RWPE2 (cell line): ENCODE results near the gene FCHSD2.
"Not testable (repeated sequence)": the region's sequence is repeated elsewhere in the genome, so short reads cannot be mapped to it uniquely, and the experiment has no call there.

ENCODE experiments used
- ATAC-seq: fragments of 200-7000 bp; cut with Tn5 transposase; 3 replicates; pipeline ENCODE4 v1.9.1; 2021; ENCODE audit warnings: low read depth
- DNase-seq: peaks from one replicate; pipeline ENCODE4 v3.0.0-alpha.2; 2020; ENCODE audit warnings: low spot score
- H3K27ac ChIP-seq: fragments of 450-650 bp; 2 replicates; pipeline ENCODE4 v1.5.1; 2017; ENCODE audit warnings: mild to moderate bottlenecking; ENCODE audit not compliant: poor library complexity, severe bottlenecking
- H3K27me3 ChIP-seq: fragments of 250-450 bp; sonication (Bioruptor Pico); 2 replicates; pipeline ENCODE4 v1.5.1; 2021; ENCODE audit warnings: mild to moderate bottlenecking, moderate library complexity; ENCODE audit not compliant: insufficient read depth, poor library complexity, severe bottlenecking
- H3K36me3 ChIP-seq: fragments of 250-450 bp; sonication (Bioruptor Pico); 2 replicates; pipeline ENCODE4 v1.5.1; 2020; ENCODE audit warnings: low read depth, mild to moderate bottlenecking, moderate library complexity
- H3K4me1 ChIP-seq: fragments of 250-450 bp; sonication (Bioruptor Pico); 2 replicates; pipeline ENCODE4 v1.5.1; 2021; ENCODE audit warnings: mild to moderate bottlenecking, moderate library complexity; ENCODE audit not compliant: insufficient read depth, poor library complexity, severe bottlenecking
- H3K4me3 ChIP-seq: fragments of 250-450 bp; sonication (Bioruptor Pico); 2 replicates; pipeline ENCODE4 v1.5.1; 2021; ENCODE audit warnings: mild to moderate bottlenecking, moderate library complexity; ENCODE audit not compliant: severe bottlenecking
- H3K9me3 ChIP-seq: fragments of 250-450 bp; sonication (Bioruptor Pico); 2 replicates; pipeline ENCODE4 v1.5.1; 2021; ENCODE audit warnings: mild to moderate bottlenecking, moderate library complexity; ENCODE audit not compliant: severe bottlenecking
- TF ChIP-seq, protein P1 (sequence below): fragments of 450-650 bp; IDR thresholded peaks from one replicate; pipeline ENCODE4 v1.5.1; 2017; ENCODE audit warnings: mild to moderate bottlenecking, moderate library complexity; ENCODE audit not compliant: poor library complexity, severe bottlenecking

FCHSD2 gene

DNA sequence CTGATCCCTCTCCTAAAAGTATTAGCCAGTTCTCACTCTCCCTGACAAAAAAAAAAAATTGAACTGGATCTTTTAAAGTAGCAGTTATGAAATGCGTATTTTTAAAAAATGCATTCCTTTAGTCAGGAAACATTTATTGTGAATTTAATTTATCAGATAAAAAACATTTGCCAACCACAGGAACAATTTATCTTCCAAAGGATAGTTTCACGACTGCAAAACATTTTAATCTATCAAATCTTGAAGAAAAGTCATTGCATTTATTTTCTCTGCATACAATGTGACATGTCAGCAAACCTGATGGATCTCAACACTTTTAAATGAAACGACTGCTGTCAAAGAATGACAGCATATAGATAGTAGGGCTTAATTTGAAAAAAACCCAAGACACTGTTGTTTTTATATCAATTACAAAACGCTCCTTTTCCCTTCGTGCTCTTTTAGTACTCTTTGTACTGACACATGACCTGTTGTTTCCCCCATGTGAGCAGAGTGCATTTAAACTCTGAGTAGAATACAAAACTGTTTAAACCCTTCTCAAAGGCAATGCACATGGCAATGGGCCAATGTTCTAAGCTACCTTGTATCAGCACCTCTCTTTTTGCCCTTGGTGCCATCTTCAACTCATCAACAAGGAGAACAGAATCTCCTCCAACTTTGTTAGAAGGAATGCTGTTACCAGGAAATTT, 220.9 kb downstream of the FCHSD2 start:
- no peak for ATAC-seq
- DNase-seq, result no peak
- no peaks in the 10 kb centered on the region for H3K36me3 ChIP-seq
- no peak overlapping the region for H3K4me3 ChIP-seq
- TF ChIP-seq, protein P1, sequence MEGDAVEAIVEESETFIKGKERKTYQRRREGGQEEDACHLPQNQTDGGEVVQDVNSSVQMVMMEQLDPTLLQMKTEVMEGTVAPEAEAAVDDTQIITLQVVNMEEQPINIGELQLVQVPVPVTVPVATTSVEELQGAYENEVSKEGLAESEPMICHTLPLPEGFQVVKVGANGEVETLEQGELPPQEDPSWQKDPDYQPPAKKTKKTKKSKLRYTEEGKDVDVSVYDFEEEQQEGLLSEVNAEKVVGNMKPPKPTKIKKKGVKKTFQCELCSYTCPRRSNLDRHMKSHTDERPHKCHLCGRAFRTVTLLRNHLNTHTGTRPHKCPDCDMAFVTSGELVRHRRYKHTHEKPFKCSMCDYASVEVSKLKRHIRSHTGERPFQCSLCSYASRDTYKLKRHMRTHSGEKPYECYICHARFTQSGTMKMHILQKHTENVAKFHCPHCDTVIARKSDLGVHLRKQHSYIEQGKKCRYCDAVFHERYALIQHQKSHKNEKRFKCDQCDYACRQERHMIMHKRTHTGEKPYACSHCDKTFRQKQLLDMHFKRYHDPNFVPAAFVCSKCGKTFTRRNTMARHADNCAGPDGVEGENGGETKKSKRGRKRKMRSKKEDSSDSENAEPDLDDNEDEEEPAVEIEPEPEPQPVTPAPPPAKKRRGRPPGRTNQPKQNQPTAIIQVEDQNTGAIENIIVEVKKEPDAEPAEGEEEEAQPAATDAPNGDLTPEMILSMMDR, result no peak
- H3K4me1 ChIP-seq, result no peaks in the 10 kb centered on the region
- H3K9me3 ChIP-seq, result no peaks in the 10 kb centered on the region
- H3K27ac ChIP-seq, result no peak overlapping the region
- no peaks in the 10 kb centered on the region for H3K27me3 ChIP-seq

DNA sequence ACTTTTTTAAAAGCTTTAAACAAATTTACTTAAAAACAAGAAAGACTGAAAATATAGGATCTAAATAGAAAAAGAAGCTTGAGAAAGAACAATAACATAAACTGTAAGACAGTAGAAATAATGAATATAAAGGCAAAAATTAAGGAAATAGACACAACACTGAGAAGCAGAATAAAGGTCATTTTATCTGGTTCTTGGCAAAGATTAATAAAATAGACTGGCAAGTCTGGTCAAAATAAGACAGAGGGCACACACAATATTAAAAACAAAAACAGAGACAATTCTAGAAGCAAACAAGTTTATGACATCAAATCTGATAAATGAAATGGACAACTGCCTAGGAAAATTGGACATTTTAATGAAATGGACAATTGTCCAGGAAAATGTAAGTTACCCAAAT, 222.1 kb downstream of the FCHSD2 start:
- ATAC-seq, result no peak
- Histone ChIP-seq H3K27me3 (no peaks in the 10 kb centered on the region), H3K36me3 (no peaks in the 10 kb centered on the region)

DNA sequence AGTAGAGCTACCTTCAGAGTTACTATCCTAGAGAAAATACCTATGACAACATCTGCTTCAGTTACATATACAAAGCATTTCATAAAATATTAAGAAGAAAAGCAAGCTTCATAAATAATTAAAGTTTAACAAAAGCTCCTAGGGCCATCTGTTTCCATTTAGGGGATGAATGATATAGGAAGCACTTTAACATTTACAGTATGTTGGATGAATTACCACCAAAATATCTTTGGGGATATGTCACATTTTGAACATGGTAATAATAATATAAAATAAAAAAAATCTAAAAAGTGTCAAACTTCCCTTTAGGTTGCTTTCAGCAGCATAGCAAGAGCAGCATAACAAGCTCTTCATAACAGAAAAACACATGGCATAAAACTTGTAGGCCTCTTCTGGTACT, 223.3 kb downstream of the FCHSD2 start:
- Histone ChIP-seq H3K27me3 (no peaks in the 10 kb centered on the region), H3K36me3 (no peaks in the 10 kb centered on the region), H3K9me3 (no peaks in the 10 kb centered on the region), H3K4me1 (no peaks in the 10 kb centered on the region), H3K4me3 (no peak overlapping the region), H3K27ac (no peak overlapping the region)
- DNase-seq, result no peak
- no peak for ATAC-seq
- TF ChIP-seq, protein P1, result no peak

More for the DNA sequence above, 222.1 kb downstream of the FCHSD2 start:
- H3K9me3 ChIP-seq, result no peaks in the 10 kb centered on the region
- H3K4me1 ChIP-seq, result no peaks in the 10 kb centered on the region
- TF ChIP-seq, protein P1, result no peak
- DNase-seq, result no peak
- no peak overlapping the region for H3K27ac ChIP-seq
- no peak overlapping the region for H3K4me3 ChIP-seq

DNA sequence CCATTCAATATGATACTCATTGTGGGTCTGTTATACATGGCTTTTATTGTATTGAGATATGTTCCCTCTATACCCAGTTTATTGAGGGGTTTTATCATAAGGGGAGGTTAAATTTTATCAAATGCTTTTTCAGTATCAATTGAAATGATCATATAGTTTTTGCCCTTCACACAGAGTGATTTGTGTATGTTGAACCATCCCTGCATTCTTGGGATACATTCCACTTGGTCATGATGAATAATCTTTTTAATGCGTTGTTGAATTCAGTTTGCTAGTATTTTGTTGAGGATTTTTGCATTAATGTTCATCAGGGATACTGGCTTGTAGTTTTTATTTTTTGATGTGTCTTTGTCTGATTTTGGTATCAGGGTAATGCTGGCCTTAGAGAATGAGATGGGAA, 229.9 kb downstream of the FCHSD2 start:
- Histone ChIP-seq H3K27ac (no peak overlapping the region), H3K27me3 (no peaks in the 10 kb centered on the region), H3K9me3 (peaks cover 12% of the 10 kb centered on the region), H3K4me1 (no peaks in the 10 kb centered on the region), H3K36me3 (no peaks in the 10 kb centered on the region; the same call in 1 of the 2 replicates), H3K4me3 (no peak overlapping the region)
- no peak for ATAC-seq
- DNase-seq, result no peak
- TF ChIP-seq, protein P1, result no peak

DNA sequence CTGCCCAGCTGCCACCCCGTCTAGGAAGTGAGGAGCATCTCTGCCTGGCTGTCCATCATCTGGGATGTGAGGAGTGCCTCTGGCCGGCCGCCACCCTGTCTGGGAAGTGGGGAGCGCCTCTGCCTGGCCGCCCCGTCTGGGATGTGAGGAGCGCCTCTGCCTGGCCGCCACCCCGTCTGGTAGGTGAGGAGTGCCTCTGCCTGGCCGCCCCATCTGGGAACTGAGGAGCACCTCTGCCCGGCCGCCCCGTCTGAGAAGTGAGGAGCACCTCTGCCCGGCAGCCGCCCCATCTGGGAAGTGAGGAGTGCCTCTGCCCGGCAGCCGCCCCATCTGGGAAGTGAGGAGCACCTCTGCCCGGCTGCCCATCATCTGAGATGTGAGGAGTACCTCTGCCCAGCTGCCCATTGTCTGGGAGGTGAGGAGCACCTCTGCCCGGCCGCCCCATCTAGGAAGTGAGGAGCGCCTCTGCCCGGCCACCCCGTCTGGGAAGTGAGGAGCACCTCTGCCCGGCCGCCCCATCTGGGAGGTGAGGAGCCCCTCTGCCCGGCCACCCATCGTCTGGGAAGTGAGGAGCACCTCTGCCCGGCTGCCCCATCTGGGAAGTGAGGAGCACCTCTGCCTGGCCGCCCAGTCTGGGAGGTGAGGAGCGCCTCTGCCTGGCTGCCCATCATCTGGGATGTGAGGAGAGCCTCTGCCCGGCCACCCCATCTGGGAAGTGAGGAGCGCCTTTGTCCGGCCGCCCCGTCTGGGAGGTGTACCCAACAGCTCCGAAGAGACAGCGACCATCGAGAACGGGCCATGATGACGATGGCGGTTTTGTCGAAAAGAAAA, 232.3 kb downstream of the FCHSD2 start:
- not testable (repeated sequence) for H3K4me3 ChIP-seq, H3K36me3 ChIP-seq, H3K27ac ChIP-seq, H3K4me1 ChIP-seq, DNase-seq, H3K27me3 ChIP-seq, ATAC-seq
- peaks cover 12% of the 10 kb centered on the region for H3K9me3 ChIP-seq
